Measurements from ENCODE around the gene NPTX2.

The NPTX2 gene

DNA sequence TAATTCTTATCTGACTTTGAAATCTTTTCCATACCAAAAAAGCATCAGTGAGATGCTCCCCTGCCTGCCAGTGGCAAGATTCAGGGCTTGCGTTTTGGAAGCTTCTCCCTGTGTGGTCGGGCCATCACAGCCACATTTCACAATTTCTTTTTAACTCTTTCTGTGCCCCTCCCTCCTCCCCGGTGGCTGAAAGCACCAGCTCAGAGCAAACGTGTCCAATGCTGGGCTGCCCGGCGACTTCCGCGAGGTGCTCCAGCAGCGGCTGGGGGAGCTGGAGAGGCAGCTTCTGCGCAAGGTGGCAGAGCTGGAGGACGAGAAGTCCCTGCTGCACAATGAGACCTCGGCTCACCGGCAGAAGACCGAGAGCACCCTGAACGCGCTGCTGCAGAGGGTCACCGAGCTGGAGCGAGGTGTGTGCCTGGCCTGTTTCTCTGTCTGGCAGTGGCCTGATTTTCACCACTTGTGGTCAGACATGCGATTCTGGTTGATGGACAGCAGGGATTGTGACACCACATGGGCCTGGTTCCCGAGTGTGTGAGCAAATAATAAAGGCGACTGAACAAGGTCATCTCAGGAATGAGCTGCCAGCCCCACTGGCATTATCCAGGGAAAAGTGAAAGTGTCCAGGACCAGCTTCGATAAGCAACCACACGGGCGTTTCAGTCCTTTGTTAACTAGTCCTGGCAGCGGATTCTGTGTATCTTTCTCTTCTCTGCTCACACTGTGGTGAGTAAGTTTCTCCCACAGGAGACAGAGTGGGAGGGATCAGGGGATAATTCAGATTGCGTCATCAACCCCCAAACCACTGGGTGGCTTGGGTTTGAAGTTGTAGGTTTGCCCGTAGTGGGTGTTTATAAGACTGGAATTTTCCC lies 2.6 kb downstream of the NPTX2 start:
- peak; percentile 51 for DNase-seq

GRCh38 chr7:98621573-98622482 lies 4.7 kb downstream of the NPTX2 start:
- no peak for DNase-seq

GRCh38 chr7:98622926-98623325 lies 5.8 kb downstream of the NPTX2 start:
- no peak for DNase-seq

- DNase-seq, result no peak
Observed at GRCh38 chr7:98624846-98625420, 7.8 kb downstream of the NPTX2 start.

- DNase-seq, result no peak
Observed at GRCh38 chr7:98626460-98627412, 9.7 kb downstream of the NPTX2 start.

GRCh38 chr7:98627413-98627790 lies 10.3 kb downstream of the NPTX2 start:
- no peak for DNase-seq

- DNase-seq, result no peak
Observed at GRCh38 chr7:98628418-98628817, 11.3 kb downstream of the NPTX2 start.

- no peak for DNase-seq
Observed at GRCh38 chr7:98629001-98629431, 11.9 kb downstream of the NPTX2 start.

DNA sequence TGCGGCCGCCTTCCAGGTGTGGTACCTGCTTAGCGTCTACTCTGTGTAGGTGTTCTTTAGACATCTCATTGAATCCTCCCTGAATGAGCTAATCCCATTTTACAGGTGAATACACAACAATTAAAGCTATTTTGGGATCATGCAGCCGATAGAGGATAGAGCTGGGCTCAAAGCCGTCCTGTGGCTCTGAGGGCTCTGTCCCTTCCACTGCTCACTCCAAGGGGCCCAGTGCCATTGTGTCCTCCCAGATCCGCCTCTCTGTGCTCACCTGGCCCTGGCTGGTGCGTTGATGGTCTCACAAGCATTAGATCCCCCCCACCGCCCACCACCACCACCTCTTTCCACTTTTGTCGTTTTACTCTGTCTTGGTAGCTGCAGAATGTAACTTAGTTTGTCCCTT lies 13.1 kb downstream of the NPTX2 start:
- no peak for DNase-seq

DNA sequence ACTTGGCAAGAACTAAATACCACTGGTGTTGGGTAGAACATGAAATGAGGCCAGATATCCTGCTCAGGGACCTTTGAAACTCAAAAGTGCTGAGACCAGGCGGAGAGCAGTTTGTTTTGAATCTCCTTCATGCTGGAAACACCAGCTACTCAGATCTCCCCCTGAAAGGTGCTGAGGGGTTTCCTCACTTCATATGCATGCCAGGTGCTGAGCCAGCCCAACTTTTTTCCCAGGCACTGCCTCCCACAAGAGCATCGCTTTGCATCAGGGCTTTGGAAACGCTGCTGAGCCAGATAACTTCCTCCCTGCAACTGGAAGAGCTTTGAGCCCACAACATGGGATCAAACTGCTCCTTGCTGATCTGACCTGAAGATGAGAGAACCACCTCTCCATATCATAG lies 13.7 kb downstream of the NPTX2 start:
- no peak for DNase-seq

DNA sequence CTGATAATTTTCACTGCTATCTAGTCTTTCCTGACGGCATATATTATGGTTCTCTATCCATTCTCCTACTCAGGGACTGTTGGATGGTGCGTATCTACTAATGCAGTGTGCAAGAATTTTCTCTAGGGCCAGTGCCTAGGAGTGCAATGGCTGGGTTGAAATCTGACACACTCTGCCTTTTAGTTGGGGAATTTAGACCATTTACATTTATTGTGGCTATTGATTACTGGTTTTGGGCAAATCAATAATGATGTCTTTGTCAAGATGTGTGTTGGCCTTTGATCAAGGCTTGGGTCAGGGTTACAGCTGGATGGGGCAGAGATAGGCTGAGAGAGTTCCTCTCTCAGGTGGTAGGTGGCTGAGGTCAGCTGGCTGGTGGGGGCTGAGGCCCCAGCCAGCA lies 21.8 kb downstream of the NPTX2 start:
- DNase-seq, result no peak

GRCh38 chr7:98640375-98640774 lies 23.3 kb downstream of the NPTX2 start:
- DNase-seq, result no peak

DNA sequence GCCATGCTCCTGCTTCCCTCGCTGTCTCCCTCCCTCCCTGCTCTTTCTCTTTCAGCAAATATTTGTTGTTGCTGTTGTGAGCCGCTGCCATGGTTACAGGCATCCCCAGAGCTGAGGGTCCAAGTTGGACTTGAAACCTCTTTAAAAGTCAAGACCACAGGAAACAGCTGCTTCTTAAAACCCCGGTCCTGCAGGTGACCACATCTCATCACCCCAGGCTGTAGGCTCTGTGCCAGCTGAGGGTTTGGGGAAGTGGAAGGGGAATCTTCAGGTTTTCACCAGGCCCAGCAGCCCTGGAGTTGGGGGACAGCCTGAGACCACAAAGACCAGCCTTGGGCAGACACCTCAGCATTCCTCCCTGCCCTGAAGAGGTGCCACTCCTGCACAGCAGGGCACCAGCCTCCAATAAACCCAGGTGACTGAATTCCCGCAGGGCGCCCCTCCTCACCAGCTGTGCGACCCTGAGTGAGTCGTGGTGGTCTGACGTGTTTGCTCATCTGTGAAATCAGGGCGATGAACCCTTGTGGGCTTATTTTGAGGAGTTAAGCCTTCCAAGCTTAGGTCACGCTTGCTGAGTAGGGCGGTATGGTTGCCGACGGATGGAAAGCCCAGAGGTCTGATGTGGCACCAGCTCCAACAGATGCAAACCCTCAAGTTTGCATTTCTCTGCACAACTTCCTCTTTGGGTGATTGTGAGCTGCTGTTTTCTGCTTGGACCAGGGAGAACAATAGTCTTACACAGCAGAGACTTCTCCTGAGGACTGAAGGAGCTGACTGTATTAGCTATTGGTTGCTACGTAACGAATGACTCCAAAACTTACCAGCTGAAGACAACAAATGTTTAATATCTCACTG lies 24.8 kb downstream of the NPTX2 start:
- peak; percentile 19 for DNase-seq

DNA sequence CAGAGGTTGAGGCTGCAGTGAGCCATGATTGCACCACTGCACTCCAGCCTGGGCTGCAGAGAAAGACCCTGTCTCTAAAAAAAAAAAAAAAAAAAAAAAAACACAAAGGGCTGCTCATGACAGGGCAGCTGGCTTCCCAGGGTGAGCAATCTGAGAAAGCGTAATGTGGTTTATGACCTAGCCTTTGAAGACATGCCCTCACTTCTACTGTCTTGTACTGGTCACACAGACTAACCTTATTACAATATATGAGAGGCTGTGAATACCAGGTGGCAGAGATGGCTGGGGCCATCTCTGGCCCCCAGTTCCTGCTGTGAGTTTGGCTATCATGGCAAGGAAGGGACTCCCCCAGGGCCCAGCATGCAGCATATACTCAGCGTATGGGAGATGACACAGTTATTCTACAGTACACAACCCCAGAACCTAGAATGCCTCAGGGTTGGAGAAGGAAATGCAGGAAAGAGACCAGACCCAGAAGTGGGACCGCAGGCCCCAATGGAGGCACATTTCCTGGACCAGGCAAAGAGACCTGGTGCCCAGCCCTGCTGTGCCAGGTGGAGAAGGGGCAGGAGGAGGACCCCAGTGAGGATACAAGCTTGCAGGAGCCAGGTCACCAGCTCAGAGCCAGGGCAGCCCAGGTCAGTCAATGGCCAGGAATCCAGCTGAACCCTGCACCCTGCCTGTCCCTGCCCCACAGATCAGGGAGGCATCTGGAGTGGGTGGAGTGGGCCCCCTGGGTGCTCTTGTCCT lies 26.3 kb downstream of the NPTX2 start:
- no peak for DNase-seq

DNA sequence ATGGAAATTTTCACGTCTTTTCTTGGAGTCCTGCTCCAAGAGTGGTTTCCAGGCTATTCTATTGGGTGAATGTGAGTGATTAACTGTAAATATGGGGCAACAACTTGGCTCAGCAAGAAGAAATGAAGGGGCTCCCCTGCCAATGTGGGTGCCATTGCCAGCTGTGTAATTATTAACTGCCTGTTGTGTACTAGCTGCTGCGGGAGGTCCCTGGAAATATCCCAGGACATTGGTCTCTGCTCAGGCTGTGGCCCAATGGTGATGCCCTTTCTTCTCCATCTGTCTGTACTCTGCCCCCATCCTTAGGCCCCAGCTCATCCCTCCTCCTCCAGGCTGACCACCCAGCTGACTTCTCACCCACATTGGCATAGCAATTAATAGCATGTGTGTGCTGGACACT lies 29.4 kb downstream of the NPTX2 start:
- DNase-seq, result no peak

DNA sequence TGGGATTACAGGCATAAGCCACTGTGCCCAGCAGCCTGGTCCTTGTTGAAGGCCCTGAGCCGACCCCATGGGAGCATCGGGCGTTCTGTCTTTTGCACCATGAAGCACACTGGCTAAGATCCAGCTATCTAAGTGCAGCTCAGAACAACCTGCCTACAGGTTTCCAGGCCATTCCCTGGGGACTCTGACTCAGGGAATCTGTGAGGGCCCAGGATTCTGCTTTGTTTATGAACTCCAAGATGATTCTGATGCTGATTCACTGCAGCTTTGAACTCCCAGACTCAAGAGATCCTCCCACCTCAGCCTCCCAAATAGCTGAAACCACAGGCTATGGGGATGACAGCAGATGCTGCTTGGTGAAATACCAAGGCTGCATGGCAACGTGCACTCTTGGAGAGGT lies 30.2 kb downstream of the NPTX2 start:
- DNase-seq, result no peak

GRCh38 chr7:98651760-98652159 lies 34.7 kb downstream of the NPTX2 start:
- no peak for DNase-seq

GRCh38 chr7:98653601-98654310 lies 36.7 kb downstream of the NPTX2 start:
- no peak for DNase-seq

GRCh38 chr7:98654524-98655272 lies 37.6 kb downstream of the NPTX2 start:
- no peak for DNase-seq

Measured in DMS53 (cell line).